ENCODE data around the gene FHOD3. TPM values are rescaled to one million over a fixed set of nuclear protein-coding genes. Genes with fewer than 3 reads are reported as not detected.

Gene FHOD3
- total and polyA plus RNA-seq, 2 of the 8 experiments (the other 6 are each of a cell fraction or from before 2014, with no cell fraction given), result 9.7 to 10.5 TPM

DNA sequence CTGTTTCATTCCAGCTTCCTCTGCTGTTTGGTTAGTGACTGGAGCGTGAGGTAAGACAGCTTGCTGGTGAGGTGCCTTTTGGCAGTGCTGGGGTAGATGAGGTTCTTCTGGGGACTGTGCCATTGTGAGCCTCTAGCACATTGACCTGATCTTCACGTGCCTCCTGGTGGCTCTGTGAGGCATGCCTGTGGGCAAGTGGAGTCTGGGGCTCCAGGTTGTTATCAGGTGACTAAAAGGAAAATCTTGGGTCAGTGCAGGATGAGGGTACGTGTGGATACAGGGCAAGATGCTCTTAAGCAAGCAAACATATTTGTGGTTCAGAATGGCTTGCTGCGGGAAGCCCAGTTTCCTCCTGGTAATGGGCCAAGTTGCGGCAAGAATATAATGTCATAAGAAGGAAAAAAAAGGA lies 75.4 kb downstream of the FHOD3 start:
- TF ChIP-seq, protein P1, sequence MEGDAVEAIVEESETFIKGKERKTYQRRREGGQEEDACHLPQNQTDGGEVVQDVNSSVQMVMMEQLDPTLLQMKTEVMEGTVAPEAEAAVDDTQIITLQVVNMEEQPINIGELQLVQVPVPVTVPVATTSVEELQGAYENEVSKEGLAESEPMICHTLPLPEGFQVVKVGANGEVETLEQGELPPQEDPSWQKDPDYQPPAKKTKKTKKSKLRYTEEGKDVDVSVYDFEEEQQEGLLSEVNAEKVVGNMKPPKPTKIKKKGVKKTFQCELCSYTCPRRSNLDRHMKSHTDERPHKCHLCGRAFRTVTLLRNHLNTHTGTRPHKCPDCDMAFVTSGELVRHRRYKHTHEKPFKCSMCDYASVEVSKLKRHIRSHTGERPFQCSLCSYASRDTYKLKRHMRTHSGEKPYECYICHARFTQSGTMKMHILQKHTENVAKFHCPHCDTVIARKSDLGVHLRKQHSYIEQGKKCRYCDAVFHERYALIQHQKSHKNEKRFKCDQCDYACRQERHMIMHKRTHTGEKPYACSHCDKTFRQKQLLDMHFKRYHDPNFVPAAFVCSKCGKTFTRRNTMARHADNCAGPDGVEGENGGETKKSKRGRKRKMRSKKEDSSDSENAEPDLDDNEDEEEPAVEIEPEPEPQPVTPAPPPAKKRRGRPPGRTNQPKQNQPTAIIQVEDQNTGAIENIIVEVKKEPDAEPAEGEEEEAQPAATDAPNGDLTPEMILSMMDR (IDR thresholded peaks at IDR 0.05; ENCODE audit: control extremely low read depth in 1 of 3, insufficient read depth in 1 of 3, low read depth in 1 of 3, low read length in 3 of 3), result peak; percentile 6 to 28 (median 22); a peak in 3 of 4 replicates
- TF ChIP-seq TEAD4 (IDR thresholded peaks at IDR 0.05; ENCODE audit: low read depth, low read length) (no peak), RAD21 (IDR thresholded peaks at IDR 0.05 in 1 of 2, conservative IDR thresholded peaks at IDR 0.05 in 1 of 2; ENCODE audit: low read depth in 2 of 2, low read length in 2 of 2) (peak; percentile 31 to 53; a peak in 3 of 4 replicates)
- Histone ChIP-seq H3K23ac (ENCODE audit: insufficient read length) (no peak overlapping the region), H2BK20ac (ENCODE audit: low read length) (no peak overlapping the region), H2AK5ac (ENCODE audit: low read depth, low read length) (no peak overlapping the region), H3K79me1 (ENCODE audit: low read depth, low read length) (no peaks in the 10 kb centered on the region; the same call in 1 of the 2 replicates), H4K8ac (ENCODE audit: extremely low read depth, insufficient read depth, low read length) (no peak overlapping the region), H3K14ac (ENCODE audit: insufficient read length) (no peak overlapping the region), H4K5ac (ENCODE audit: insufficient read length, low read depth, low read length) (no peak overlapping the region), H3K79me2 (ENCODE audit: control insufficient read depth in 1 of 2, insufficient read depth in 2 of 2, low read length in 2 of 2) (no peaks in the 10 kb centered on the region), H3K9me3 (ENCODE audit: insufficient read depth in 2 of 2, low read depth in 1 of 2, low read length in 1 of 2) (no peaks in the 10 kb centered on the region), H2BK15ac (ENCODE audit: low read length) (no peak overlapping the region), H2BK12ac (ENCODE audit: low read depth, low read length) (no peak overlapping the region), H3K4me1 (replicated peaks in 1 of 4; ENCODE audit: control insufficient read depth in 3 of 4, insufficient read depth in 4 of 4, low read length in 3 of 4) (no peaks in the 10 kb centered on the region; a peak in 1 of 7 replicates), H2AFZ (ENCODE audit: low read length) (no peak overlapping the region), H4K20me1 (replicated peaks in 1 of 2; ENCODE audit: control insufficient read depth in 1 of 2, insufficient read depth in 2 of 2, low read length in 2 of 2) (peaks cover 0 to 2% of the 10 kb centered on the region in 2 experiments), H3K56ac (replicated peaks; ENCODE audit: insufficient read length, low read depth, low read length) (no peak overlapping the region), H2BK5ac (ENCODE audit: low read depth, low read length) (no peak overlapping the region), H3K36me3 (ENCODE audit: control insufficient read depth in 2 of 4, insufficient read depth in 4 of 4, low read length in 3 of 4) (no peaks in the 10 kb centered on the region), H3K23me2 (ENCODE audit: low read depth, low read length) (no peaks in the 10 kb centered on the region), H3K27ac (ENCODE audit: low read depth, low read length) (no peak overlapping the region), H3K27me3 (replicated peaks in 1 of 4; ENCODE audit: control insufficient read depth in 3 of 4, extremely low read depth in 1 of 4, insufficient read depth in 3 of 4, low read length in 3 of 4) (no peaks in the 10 kb centered on the region), H3K18ac (ENCODE audit: extremely low read depth, low read length) (no peak overlapping the region), H3K9ac (replicated peaks in 1 of 4; ENCODE audit: extremely low read depth in 1 of 4, low read depth in 3 of 4, low read length in 3 of 4) (no peak overlapping the region), H3K4me3 (ENCODE audit: extremely low read depth in 1 of 4, insufficient read depth in 2 of 4, low read depth in 3 of 4, low read length in 4 of 4) (no peak overlapping the region), H4K91ac (replicated peaks; ENCODE audit: insufficient read length, low read length) (no peak overlapping the region), H3K4me2 (ENCODE audit: insufficient read depth in 1 of 2, low read depth in 2 of 2, low read length in 2 of 2) (no peak overlapping the region), H3K4ac (replicated peaks; ENCODE audit: insufficient read length, low read depth, low read length) (no peak overlapping the region), H2BK120ac (replicated peaks; ENCODE audit: low read depth, low read length) (no peak overlapping the region)
- ChIA-PET CTCF (ENCODE audit: partially characterized antibody) (interaction anchor here (0.7 to 1.2 kb wide), 2 partner anchors 39 to 142 kb away, joined by 3 to 4 read pairs; no protein-coding TSS in a partner anchor), POLR2A (ENCODE audit: partially characterized antibody) (no interaction called here)
- no peak for FAIRE-seq
- DNase-seq (ENCODE audit: low read depth in 1 of 2, low spot score in 2 of 2), result no peak
- WGBS, 2 experiments (ENCODE audit: extremely low coverage in 1 of 2, insufficient coverage in 1 of 2, insufficient read length in 1 of 2, insufficient replicate concordance in 2 of 2, low coverage in 1 of 2, low lambda C conversion rate in 2 of 2, missing lambda C conversion rate in 1 of 2), result 80% methylated on average over 5 of the region's 5 CpGs; no CpG with 5 or more reads in 1 of the 2 experiments
